H1 (cell line): ENCODE measurements around the gene BTRC. TPM values are rescaled to one million over a fixed set of nuclear protein-coding genes. Genes with fewer than 3 reads are reported as not detected.

ENCODE experiments used
- CBX5 ChIP-seq: fragments of 300-800, 300-1000 bp; sonication (generic); IDR thresholded peaks from 2 replicates; pipeline ENCODE4 v1.7.1; 2016; ENCODE audit warnings: antibody characterized with exemption, low read length, low read depth
- CHD1 ChIP-seq: IDR thresholded peaks from 2 replicates; pipeline ENCODE4 v1.6.1; 2012; ENCODE audit warnings: low read depth, low read length, improper control_type of control experiment
- CHD7 ChIP-seq: fragments of 300-600 bp; sonication (generic); IDR thresholded peaks from 2 replicates; pipeline ENCODE4 v1.7.1; 2012; ENCODE audit warnings: low read length, moderate library complexity, mild to moderate bottlenecking, inconsistent platforms; ENCODE audit not compliant: insufficient replicate concordance
- KDM4A ChIP-seq: IDR thresholded peaks from one replicate; pipeline ENCODE4 v1.7.1; 2012; ENCODE audit warnings: low read depth, mild to moderate bottlenecking, moderate library complexity, low read length, inconsistent platforms; ENCODE audit not compliant: severe bottlenecking
- KDM5A ChIP-seq: fragments of 200-600 bp; IDR thresholded peaks from 2 replicates; pipeline ENCODE4 v1.7.1; 2012; ENCODE audit warnings: mild to moderate bottlenecking, low read length, inconsistent platforms, mixed read lengths
- MAFK ChIP-seq: IDR thresholded peaks from 2 replicates; pipeline ENCODE4 v1.6.1; 2012; ENCODE audit warnings: low read depth, mild to moderate bottlenecking, improper control_type of control experiment, low read length
- PHF8 ChIP-seq: fragments of 200-600 bp; sonication (generic); conservative IDR thresholded peaks from 2 replicates; pipeline ENCODE4 v1.7.1; 2012; ENCODE audit warnings: low read depth, mild to moderate bottlenecking, inconsistent platforms, low read length, moderate library complexity
- POU5F1 ChIP-seq: IDR thresholded peaks from 2 replicates; pipeline ENCODE4 v1.6.1; 2011; ENCODE audit warnings: low read depth, mild to moderate bottlenecking, low read length, moderate library complexity
- TBP ChIP-seq: IDR thresholded peaks from 2 replicates; pipeline ENCODE4 v1.6.1; 2011; ENCODE audit warnings: low read depth, low read length, improper control_type of control experiment
- YY1 ChIP-seq: IDR thresholded peaks from 2 replicates; pipeline ENCODE4 v1.6.1; 2011; ENCODE audit warnings: low read depth, mild to moderate bottlenecking, low read length
- polyA plus RNA-seq, 7 experiments: library from polyadenylated mRNA; depleted of rRNA in 3 of 7; stranded (reverse) in 5 of 7; unstranded in 2 of 7; fragments of >200 nt in 5 of 7; fragments of 200-250 nt in 2 of 7; gene quantifications; 1 replicate in 5 of 7; 2 replicates in 1 of 7; 4 replicates in 1 of 7; pipeline versions ENCODE4 v1.2.1 to v1.2.3, GENCODE V29; 2011 to 2013; ENCODE audit warnings: missing spikeins in 2 of 7, mixed read lengths in 2 of 7
- total RNA-seq: library from RNA; stranded (reverse); fragmentation: NEBNext Ultra II Directional; extraction: Animal tissue kit (Norgen Biotek cat#: 25700); gene quantifications from 2 replicates; pipeline ENCODE4 v1.2.1, GENCODE V29; 2021

BTRC gene
- total and polyA plus RNA-seq, 2 of the 8 experiments (the other 6 are each of a cell fraction or from before 2014, with no cell fraction given) = 9.9 to 24.7 TPM

GRCh38 chr10:101311185-101312066, 42.5 kb upstream of the BTRC start (continued):
- TF ChIP-seq YY1 (0 out of 2 replicates have a peak, but pooled peaks have one; percentile 38), CHD1 (no peak), TBP (no peak), KDM4A (no peak), CHD7 (no peak), POU5F1 (no peak), KDM5A (no peak), PHF8 (no peak), MAFK (no peak), CBX5 (no peak)
